Spleen (tissue), 7 donors: ENCODE measurements around the gene EIF4G1.

Source experiments
- CTCF ChIP-seq, 11 experiments: fragments of 200-600 bp in 7 of 11; fragments of 450-650 bp in 4 of 11; sonication (generic) in 4 of 11; IDR thresholded peaks in 8 of 11; conservative IDR thresholded peaks in 3 of 11; 1 replicate in 7 of 11; 2 replicates in 4 of 11; pipeline versions ENCODE4 v1.4.0 to v1.8.0; 2016 to 2021; ENCODE audit warnings: antibody characterized with exemption in 11 of 11, inconsistent platforms in 4 of 11, mild to moderate bottlenecking in 1 of 11
- POLR2A ChIP-seq, 3 donors: fragments of 450-650 bp; IDR thresholded peaks; one replicate each; pipeline ENCODE4 v1.5.1; 2017; ENCODE audit warnings: antibody characterized with exemption in 3 of 3, mild to moderate bottlenecking in 1 of 3
- POLR2AphosphoS5 ChIP-seq, 3 donors: sonication (generic); formaldehyde crosslinking; IDR thresholded peaks; one replicate each; pipeline ENCODE4 v1.5.1; 2017; ENCODE audit warnings: antibody characterized with exemption in 3 of 3
- donor health status: DM: no; HTN: no; CAD: no; lungs with moderate emphysema.
- donor health status: DM: no; HTN: no; CAD: no.
- donor health status: DM: no; HTN: no; CAD: no.

GRCh38 chr3:184350618-184351017, 36.2 kb downstream of the EIF4G1 start:
- TF ChIP-seq CTCF (IDR thresholded peaks at IDR 0.05 in 8 of 11, conservative IDR thresholded peaks at IDR 0.05 in 3 of 11) (no peak), POLR2A (IDR thresholded peaks at IDR 0.05) (no peak), POLR2AphosphoS5 (IDR thresholded peaks at IDR 0.05) (no peak)
